ENCODE data around the gene MISP. TPM values are rescaled to one million over a fixed set of nuclear protein-coding genes. Genes with fewer than 3 reads are reported as not detected.

MISP gene
- total RNA-seq, 1 donor from 2014 or later, result 1.5 TPM

GRCh38 chr19:722553-723101, 28.3 kb upstream of the MISP start:
- Mint-ChIP-seq H3K27ac (no peak overlapping the region), H3K9me3 (no peaks in the 10 kb centered on the region), H3K4me1 (peaks cover 8% of the 10 kb centered on the region), H3K27me3 (ENCODE audit: low read depth) (no peaks in the 10 kb centered on the region), H3K4me3 (no peak overlapping the region), H3K36me3 (peaks cover 10% of the 10 kb centered on the region)
- TF ChIP-seq CTCF (IDR thresholded peaks at IDR 0.05; ENCODE audit: unreplicated experiment), result no peak
- DNase-seq (ENCODE audit: low spot score in 2 of 2, unreplicated experiment in 2 of 2), result no peak

- H3K4me3 Mint-ChIP-seq, result no peak overlapping the region
- no peak overlapping the region for H3K27ac Mint-ChIP-seq
- peaks cover 5% of the 10 kb centered on the region for H3K4me1 Mint-ChIP-seq
- no peak for DNase-seq (ENCODE audit: low spot score in 2 of 2, unreplicated experiment in 2 of 2)
- no peaks in the 10 kb centered on the region for H3K9me3 Mint-ChIP-seq
- no peaks in the 10 kb centered on the region for H3K27me3 Mint-ChIP-seq (ENCODE audit: low read depth)
- TF ChIP-seq CTCF (IDR thresholded peaks at IDR 0.05; ENCODE audit: unreplicated experiment), result no peak
- H3K36me3 Mint-ChIP-seq, result peaks cover 8% of the 10 kb centered on the region
Observed at GRCh38 chr19:723247-723646, 27.7 kb upstream of the MISP start.

- Mint-ChIP-seq H3K4me1 (peaks cover 2% of the 10 kb centered on the region), H3K4me3 (no peak overlapping the region), H3K36me3 (peaks cover 8% of the 10 kb centered on the region), H3K9me3 (no peaks in the 10 kb centered on the region), H3K27ac (no peak overlapping the region), H3K27me3 (ENCODE audit: low read depth) (no peaks in the 10 kb centered on the region)
- no peak for TF ChIP-seq CTCF (IDR thresholded peaks at IDR 0.05; ENCODE audit: unreplicated experiment)
- no peak for DNase-seq (ENCODE audit: low spot score in 2 of 2, unreplicated experiment in 2 of 2)
Observed at GRCh38 chr19:723714-724113, 27.2 kb upstream of the MISP start.

- TF ChIP-seq CTCF (IDR thresholded peaks at IDR 0.05; ENCODE audit: unreplicated experiment), result no peak
- no peak for DNase-seq (ENCODE audit: low spot score in 2 of 2, unreplicated experiment in 2 of 2)
- no peaks in the 10 kb centered on the region for H3K27me3 Mint-ChIP-seq (ENCODE audit: low read depth)
Observed at GRCh38 chr19:725461-726089, 25.3 kb upstream of the MISP start.

GRCh38 chr19:726993-727956, 23.6 kb upstream of the MISP start:
- no peak for TF ChIP-seq CTCF (IDR thresholded peaks at IDR 0.05; ENCODE audit: unreplicated experiment)
- H3K4me1 Mint-ChIP-seq, result no peaks in the 10 kb centered on the region
- no peaks in the 10 kb centered on the region for H3K27me3 Mint-ChIP-seq (ENCODE audit: low read depth)
- H3K36me3 Mint-ChIP-seq, result peaks cover 14% of the 10 kb centered on the region
- H3K27ac Mint-ChIP-seq, result no peak overlapping the region
- no peaks in the 10 kb centered on the region for H3K9me3 Mint-ChIP-seq
- H3K4me3 Mint-ChIP-seq, result no peak overlapping the region
- DNase-seq (ENCODE audit: low spot score in 2 of 2, unreplicated experiment in 2 of 2), result no peak

More at GRCh38 chr19:725461-726089, 25.3 kb upstream of the MISP start:
- Mint-ChIP-seq H3K4me1 (peaks cover 2% of the 10 kb centered on the region), H3K27ac (no peak overlapping the region), H3K36me3 (peaks cover 10% of the 10 kb centered on the region), H3K9me3 (no peaks in the 10 kb centered on the region), H3K4me3 (no peak overlapping the region)

Data from mesothelial cell of epicardium (in vitro differentiated cells).